Chondrocyte (in vitro differentiated cells): ENCODE data around the gene PYM1. TPM values are rescaled to one million over a fixed set of nuclear protein-coding genes. Genes with fewer than 3 reads are reported as not detected.
"Not testable (repeated sequence)": the region's sequence is repeated elsewhere in the genome, so short reads cannot be mapped to it uniquely, and the experiment has no call there.

Experiments used
- DNase-seq: peaks from one replicate; pipeline ENCODE4 v3.0.0; 2021; ENCODE audit warnings: mixed read lengths, low spot score
- H3K27ac Mint-ChIP-seq: one replicate; pipeline ENCODE4 v1.8.0; 2021; ENCODE audit warnings: mild to moderate bottlenecking, moderate library complexity, mixed read lengths; ENCODE audit not compliant: unreplicated experiment
- H3K27me3 Mint-ChIP-seq: 2 replicates; pipeline ENCODE4 v1.8.0; 2021; ENCODE audit warnings: low read depth, mixed read lengths
- H3K36me3 Mint-ChIP-seq: 2 replicates; pipeline ENCODE4 v1.8.0; 2021; ENCODE audit warnings: low read depth, mixed read lengths
- H3K4me1 Mint-ChIP-seq: 2 replicates; pipeline ENCODE4 v1.8.0; 2021; ENCODE audit warnings: low read depth, mild to moderate bottlenecking, mixed read lengths
- H3K4me3 Mint-ChIP-seq: one replicate; pipeline ENCODE4 v1.8.0; 2021; ENCODE audit warnings: mild to moderate bottlenecking, moderate library complexity, mixed read lengths; ENCODE audit not compliant: unreplicated experiment
- H3K9me3 Mint-ChIP-seq: 2 replicates; pipeline ENCODE4 v1.8.0; 2021; ENCODE audit warnings: low read depth, mixed read lengths
- total RNA-seq: library from RNA; stranded (reverse); gene quantifications from 3 replicates; pipeline ENCODE4 v1.2.1, GENCODE V29; 2021
- TF ChIP-seq, protein P1 (sequence below): fragments of 200-600 bp; sonication (generic); IDR thresholded peaks from 2 replicates; pipeline ENCODE4 v1.5.0; 2021; ENCODE audit warnings: antibody characterized with exemption, mild to moderate bottlenecking, moderate library complexity

The PYM1 gene
- total RNA-seq, 1 donor from 2014 or later = 17.3 TPM

DNA sequence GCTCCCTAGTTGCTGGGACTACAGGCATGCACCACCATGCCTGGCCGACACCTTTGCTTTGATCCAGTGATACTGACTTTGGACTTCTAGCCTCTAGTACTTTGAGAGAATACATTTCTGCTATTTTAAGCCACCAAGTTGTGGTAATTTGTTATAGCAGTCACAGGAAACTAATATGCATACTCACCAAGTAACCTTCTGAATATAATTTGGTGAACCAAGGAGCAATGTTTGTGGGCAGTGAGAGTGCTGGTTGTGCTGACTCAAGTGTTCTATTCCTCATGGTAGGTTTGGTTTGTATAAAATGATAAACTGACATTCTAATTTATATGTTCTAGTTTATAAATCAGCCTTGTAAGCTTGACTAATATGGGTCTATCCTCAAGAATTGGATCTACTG is 42.6 kb downstream of the PYM1 start:
- TF ChIP-seq, protein P1, sequence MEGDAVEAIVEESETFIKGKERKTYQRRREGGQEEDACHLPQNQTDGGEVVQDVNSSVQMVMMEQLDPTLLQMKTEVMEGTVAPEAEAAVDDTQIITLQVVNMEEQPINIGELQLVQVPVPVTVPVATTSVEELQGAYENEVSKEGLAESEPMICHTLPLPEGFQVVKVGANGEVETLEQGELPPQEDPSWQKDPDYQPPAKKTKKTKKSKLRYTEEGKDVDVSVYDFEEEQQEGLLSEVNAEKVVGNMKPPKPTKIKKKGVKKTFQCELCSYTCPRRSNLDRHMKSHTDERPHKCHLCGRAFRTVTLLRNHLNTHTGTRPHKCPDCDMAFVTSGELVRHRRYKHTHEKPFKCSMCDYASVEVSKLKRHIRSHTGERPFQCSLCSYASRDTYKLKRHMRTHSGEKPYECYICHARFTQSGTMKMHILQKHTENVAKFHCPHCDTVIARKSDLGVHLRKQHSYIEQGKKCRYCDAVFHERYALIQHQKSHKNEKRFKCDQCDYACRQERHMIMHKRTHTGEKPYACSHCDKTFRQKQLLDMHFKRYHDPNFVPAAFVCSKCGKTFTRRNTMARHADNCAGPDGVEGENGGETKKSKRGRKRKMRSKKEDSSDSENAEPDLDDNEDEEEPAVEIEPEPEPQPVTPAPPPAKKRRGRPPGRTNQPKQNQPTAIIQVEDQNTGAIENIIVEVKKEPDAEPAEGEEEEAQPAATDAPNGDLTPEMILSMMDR = no peak
- no peak overlapping the region for H3K4me3 Mint-ChIP-seq
- peaks cover 6% of the 10 kb centered on the region for H3K4me1 Mint-ChIP-seq
- no peak overlapping the region for H3K27ac Mint-ChIP-seq
- no peak for DNase-seq
- H3K27me3 Mint-ChIP-seq = no peaks in the 10 kb centered on the region
- no peaks in the 10 kb centered on the region for H3K36me3 Mint-ChIP-seq
- H3K9me3 Mint-ChIP-seq = no peaks in the 10 kb centered on the region

DNA sequence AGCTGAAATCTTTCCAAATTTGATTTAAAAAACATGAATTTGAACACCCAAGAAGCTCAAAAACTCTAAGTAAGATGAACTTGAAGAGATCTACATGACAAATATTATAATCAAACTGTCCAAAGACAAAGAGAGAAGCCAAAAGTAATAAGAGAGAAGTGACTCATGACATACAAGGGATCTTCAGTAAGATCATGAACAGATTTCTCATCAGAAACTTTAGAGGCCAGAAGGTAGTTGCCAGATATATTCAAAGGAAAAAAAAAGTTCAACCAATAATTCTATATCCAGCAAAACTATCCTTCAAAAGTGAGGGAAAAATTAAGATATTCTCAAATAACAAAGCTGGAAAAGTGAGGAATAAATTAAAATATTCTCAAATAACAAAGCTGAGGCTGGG is 49.9 kb downstream of the PYM1 start:
- peaks cover 7% of the 10 kb centered on the region for H3K36me3 Mint-ChIP-seq
- H3K9me3 Mint-ChIP-seq = peaks cover 9% of the 10 kb centered on the region
- no peaks in the 10 kb centered on the region for H3K27me3 Mint-ChIP-seq
- no peak overlapping the region for H3K27ac Mint-ChIP-seq
- no peak overlapping the region for H3K4me3 Mint-ChIP-seq
- peaks cover 6% of the 10 kb centered on the region for H3K4me1 Mint-ChIP-seq
- TF ChIP-seq, protein P1 = no peak
- DNase-seq = no peak

DNA sequence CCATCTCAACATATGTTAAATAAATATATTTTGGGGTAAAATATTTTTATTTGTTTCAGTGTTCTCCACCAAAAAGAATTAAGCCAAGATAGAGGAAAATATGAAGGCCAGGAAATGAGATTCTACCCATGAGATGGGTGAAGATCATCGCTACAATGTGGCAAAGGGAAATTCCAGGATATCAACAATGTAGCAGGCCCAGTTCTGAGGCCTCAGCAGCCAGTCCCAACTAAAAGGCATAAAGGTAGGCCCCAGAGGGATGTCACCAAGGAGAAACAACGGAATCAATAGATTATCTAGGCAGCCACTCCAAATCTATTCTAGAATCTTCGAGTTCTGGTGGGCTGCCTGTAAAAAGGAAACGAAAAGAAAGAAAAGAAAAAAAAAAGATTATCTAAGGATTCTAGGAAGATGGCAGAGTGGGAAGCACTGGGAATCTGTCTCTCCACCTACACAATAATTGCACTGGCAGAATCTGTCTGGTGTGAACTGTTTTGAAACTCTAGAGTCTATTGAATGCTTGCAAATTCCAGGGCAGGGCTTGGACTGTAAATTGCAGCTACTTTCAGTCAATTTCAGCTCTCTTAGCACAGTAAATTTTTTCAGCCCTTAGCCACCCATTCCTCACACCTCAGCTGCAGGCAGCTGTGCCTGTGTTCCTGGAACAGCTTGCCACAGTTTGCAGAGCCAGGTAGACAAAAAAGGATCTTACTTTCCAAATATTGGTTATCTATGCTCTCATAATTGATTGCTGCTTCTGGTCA is 51.8 kb downstream of the PYM1 start:
- Mint-ChIP-seq H3K9me3 (peaks cover 9% of the 10 kb centered on the region), H3K27ac (no peak overlapping the region), H3K27me3 (no peaks in the 10 kb centered on the region), H3K4me3 (no peak overlapping the region), H3K36me3 (peaks cover 7% of the 10 kb centered on the region), H3K4me1 (peaks cover 2% of the 10 kb centered on the region)
- TF ChIP-seq, protein P1 = no peak
- no peak for DNase-seq

DNA sequence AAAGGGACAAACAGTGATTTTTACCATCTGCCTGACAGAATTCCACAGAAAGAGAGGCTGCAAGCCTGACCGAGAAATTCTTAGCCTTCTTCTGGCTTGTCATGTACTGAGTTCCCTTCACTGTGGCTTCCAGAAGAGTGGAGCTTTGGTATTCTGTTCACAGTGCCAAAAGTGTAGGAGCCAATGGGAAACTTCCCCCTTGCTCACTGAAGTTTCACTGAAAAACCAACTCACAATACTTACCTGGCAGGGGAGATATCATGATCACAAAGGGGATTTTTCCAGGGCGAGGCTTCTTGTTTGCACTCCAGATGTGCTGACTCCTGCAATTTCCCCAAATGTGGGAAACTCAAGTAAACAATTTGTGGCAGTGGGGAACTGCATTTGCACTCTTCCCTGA is 53.3 kb downstream of the PYM1 start:
- H3K4me3 Mint-ChIP-seq = no peak overlapping the region
- no peaks in the 10 kb centered on the region for H3K27me3 Mint-ChIP-seq
- no peak for DNase-seq
- H3K4me1 Mint-ChIP-seq = no peaks in the 10 kb centered on the region
- peaks cover 9% of the 10 kb centered on the region for H3K9me3 Mint-ChIP-seq
- TF ChIP-seq, protein P1 = no peak
- H3K36me3 Mint-ChIP-seq = peaks cover 7% of the 10 kb centered on the region
- no peak overlapping the region for H3K27ac Mint-ChIP-seq

DNA sequence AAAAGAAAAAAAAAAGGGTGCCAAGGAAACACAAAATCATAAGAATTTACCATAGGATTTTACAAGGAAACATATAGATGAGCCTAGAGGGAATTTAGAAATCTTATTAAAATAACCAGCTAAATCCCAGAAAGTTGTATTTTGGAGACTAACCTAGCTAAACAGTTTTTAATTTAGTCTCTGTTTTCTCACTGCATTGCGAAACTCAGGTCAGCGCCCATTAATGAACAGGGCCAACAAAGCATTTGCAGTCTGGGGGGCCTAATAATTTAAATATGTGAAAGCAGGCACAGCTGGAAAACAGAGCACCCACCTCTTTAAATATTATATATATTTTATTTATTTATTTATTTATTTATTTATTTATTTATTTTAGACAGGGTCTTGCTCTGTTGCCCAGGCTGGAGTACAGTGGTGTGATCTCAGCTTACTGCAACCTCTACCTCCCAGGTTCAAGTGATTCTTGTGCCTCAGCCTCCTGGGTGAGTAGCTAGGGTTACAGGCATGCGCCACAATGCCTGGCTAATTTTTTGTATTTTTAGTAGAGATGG is 61.2 kb downstream of the PYM1 start:
- not testable (repeated sequence) for H3K9me3 Mint-ChIP-seq, DNase-seq, H3K4me1 Mint-ChIP-seq, H3K27me3 Mint-ChIP-seq, H3K36me3 Mint-ChIP-seq, H3K27ac Mint-ChIP-seq, H3K4me3 Mint-ChIP-seq

DNA sequence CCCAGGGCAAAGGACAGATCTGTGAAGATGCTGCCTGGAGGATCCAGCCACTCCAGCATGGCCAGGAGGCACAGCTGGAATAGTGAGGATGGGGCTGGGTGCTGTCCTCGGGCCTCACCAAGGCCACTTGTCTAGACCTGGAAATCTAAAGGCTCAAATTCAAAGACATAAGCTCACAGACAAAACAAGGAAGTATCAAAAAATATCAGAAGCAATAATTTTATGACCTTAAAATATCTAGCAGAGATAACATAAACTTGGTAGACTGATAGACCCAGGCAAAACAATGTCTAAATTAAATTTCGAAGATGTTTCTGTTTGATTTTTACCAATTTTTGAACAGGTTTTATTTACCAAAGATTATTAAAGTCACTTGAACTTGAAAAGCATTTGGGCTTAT is 62.4 kb downstream of the PYM1 start:
- TF ChIP-seq, protein P1 = no peak
- H3K4me1 Mint-ChIP-seq = no peaks in the 10 kb centered on the region
- H3K9me3 Mint-ChIP-seq = peaks cover 5% of the 10 kb centered on the region
- no peaks in the 10 kb centered on the region for H3K27me3 Mint-ChIP-seq
- DNase-seq = no peak
- no peak overlapping the region for H3K27ac Mint-ChIP-seq
- H3K36me3 Mint-ChIP-seq = no peaks in the 10 kb centered on the region
- no peak overlapping the region for H3K4me3 Mint-ChIP-seq

DNA sequence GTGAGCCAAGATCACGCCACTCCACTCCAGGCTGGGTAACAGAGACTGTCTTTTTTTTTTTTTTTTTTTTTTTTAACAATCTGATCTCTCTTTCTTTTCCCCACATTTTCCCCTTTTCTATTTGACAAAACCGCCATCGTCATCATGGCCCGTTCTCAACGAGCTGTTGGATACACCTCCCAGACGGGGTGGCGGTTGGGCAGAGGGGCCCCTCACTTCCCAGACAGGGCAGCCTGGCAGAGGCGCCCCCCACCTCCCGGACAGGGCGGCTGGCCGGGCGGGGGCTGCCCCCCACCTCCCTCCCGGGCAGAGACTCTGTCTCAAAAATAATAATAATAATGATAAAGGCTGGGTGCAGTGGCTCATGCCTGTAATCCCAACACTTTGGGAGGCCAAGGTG is 64.8 kb downstream of the PYM1 start:
- not testable (repeated sequence) for H3K4me3 Mint-ChIP-seq, H3K36me3 Mint-ChIP-seq, H3K4me1 Mint-ChIP-seq, H3K27ac Mint-ChIP-seq, H3K9me3 Mint-ChIP-seq, H3K27me3 Mint-ChIP-seq, DNase-seq
